Fibroblast of skin of abdomen (primary cell): ENCODE results near the gene TBC1D19.
A peak's percentile ranks its signal among the peaks of the same experiment; 100 is the strongest.

Source experiments
- DNase-seq: peaks from one replicate; pipeline ENCODE4 v3.0.0-alpha.2; 2013

Gene TBC1D19

GRCh38 chr4:26736621-26737020 is 152.7 kb downstream of the TBC1D19 start:
- DNase-seq, result peak; percentile 9

DNA sequence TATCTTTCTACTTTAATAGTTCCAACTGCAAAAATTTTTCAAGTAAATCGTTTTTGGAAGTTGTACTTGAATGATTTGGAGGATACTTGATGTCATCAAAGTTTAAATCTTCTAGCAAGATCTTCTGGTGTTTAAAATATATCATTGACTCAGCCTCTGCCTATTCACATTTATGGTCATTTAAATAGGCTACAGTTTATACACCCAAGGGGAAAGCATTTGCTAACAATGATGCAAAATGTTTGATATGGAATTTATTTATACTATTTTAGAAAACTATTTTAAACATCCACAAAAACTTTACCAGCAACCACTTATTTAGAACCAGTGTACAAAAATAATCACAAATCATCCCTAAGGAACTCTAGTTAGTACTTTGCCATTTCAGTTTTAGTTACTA is 153.5 kb downstream of the TBC1D19 start:
- no peak for DNase-seq

GRCh38 chr4:26741491-26741871 is 157.6 kb downstream of the TBC1D19 start:
- no peak for DNase-seq

DNA sequence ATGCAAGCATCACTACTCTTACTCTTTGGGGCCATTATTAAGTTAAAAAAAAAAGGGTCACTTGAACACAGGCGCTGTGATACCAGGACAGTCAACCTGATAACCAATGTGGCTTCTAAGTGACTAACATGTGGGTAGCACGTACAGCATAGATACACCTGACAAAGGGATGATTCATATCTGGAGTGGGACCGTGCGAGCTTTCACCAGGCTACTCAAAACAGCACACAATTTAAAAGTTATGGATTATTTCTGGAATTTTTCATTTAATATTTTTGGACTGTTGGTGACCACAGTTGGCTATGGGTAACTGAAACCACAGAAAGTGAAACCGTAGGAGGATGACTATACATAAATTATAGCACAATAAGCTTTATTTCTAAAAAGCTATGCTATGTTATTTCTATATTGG is 162.9 kb downstream of the TBC1D19 start:
- DNase-seq, result no peak

DNA sequence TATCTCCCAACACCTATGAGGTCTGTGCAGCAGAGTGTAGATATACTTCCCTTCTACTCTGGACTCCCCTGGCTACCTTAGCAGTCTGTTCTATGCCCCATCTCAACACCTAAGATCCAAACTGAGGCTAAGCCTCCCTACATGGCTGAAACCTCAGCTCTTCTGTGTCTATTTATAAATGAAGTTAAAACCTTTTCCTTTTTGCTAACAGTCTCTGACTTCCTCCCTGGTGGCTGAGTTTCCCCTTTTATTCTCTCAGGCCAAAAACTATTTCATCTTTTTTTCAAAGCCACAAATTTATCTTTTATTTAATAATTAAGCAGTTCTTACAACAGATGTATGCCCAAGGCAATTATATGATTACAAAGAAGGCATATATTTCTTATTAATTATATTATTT is 164.9 kb downstream of the TBC1D19 start:
- no peak for DNase-seq

DNA sequence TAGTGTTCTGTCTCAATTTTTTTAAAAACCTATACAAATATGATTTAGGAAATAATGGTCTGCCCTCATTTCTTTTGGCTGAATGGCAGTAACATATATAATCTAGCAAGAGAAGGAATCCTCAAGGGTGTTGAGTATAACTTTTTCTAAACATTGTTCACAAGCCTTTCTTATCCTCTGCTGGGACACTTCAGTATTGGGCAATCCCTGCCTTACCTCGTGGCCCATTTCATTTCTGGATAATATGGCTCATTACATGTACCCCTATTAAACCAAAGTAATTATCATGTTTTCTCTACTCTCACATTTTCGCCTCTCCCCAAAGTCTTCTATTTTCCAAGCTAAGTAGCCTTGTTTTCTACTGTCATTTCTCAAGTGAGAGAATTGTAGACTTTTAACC is 166.0 kb downstream of the TBC1D19 start:
- DNase-seq, result no peak

DNA sequence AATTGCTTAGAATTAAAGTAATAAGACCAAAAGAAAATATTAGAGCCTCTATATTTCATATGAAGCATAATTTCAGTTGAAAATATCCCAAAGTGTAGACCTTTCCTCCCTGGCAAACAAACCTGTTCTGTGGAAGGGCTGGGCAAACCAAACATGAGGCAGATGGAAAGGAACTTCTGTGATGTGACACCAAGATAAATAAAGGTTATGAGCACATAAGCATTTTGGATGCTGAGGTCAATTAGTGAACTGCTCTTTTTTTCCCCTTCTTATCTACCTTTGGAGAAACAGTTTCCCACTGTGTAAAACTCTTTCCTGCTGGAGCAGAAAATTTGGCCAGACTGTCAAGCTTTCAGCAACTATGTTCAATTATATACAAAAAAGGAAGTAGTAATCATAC is 167.1 kb downstream of the TBC1D19 start:
- no peak for DNase-seq

- no peak for DNase-seq
Measured at GRCh38 chr4:26751838-26752237, 168.0 kb downstream of the TBC1D19 start.

- DNase-seq, result no peak
Measured at GRCh38 chr4:26753187-26753586, 169.3 kb downstream of the TBC1D19 start.

GRCh38 chr4:26753617-26754016 is 169.7 kb downstream of the TBC1D19 start:
- no peak for DNase-seq

DNA sequence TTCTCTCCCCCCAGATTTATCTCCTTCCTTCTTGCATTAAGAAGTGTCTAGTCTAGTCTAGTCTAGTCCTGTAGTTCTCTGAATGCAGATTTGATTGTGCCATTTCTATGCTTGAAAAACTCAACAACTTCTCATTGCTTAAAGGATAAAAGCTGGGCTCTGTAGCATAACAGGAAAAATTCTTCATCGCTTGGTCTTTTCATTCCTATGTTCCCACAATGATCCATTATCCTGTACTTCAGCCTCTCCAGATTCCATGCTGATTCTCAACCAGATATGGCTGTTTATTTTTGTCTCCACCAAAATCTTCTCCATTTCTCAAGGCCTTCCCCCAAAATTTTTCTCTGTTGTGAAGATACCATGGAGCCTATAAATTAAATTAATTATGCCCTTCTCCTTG is 173.9 kb downstream of the TBC1D19 start:
- DNase-seq, result no peak

- DNase-seq, result no peak
Measured at GRCh38 chr4:26758899-26759298, 175.0 kb downstream of the TBC1D19 start.

DNA sequence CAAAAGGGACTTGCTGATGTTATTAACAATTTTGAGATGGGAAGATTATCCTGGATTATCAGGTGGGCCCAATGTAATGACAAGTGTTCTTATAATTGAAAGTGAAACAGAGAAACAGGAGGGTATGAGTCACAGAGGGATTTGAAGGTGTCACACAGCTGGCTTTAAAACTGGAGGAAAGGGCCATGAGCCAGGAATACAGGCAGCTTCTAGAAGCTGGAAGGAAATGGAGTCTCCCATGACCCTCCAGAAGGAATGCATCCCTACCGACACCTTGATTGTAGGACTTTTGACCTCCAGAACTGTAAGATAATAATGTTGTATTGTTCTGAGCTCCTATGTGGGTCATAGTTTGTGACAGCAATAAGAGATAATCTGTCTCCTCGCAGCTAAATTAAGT is 178.8 kb downstream of the TBC1D19 start:
- no peak for DNase-seq

- DNase-seq, result no peak
Measured at GRCh38 chr4:26763063-26763462, 179.2 kb downstream of the TBC1D19 start.

- no peak for DNase-seq
Measured at GRCh38 chr4:26763648-26764047, 179.8 kb downstream of the TBC1D19 start.

GRCh38 chr4:26764231-26764630 is 180.3 kb downstream of the TBC1D19 start:
- peak; percentile 50 for DNase-seq

DNA sequence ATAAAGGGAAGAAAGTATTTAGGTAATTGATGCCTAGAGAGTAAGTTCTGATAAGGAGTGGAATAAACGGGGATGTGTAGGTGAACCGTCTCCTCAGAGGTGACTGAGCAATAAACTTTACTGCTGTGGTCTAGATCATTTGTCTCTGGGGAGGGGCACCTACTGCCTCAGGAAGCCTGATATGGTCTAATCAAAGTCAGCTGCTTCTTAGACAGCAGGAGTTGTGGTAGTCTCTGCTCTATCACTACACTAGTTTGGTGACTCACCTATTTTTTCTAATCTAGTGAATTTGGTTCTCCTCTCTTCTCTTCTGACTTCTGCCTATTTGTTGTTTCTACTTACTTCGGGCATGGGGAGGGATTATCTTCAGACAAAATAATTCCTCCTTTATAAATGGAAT is 181.6 kb downstream of the TBC1D19 start:
- no peak for DNase-seq

DNA sequence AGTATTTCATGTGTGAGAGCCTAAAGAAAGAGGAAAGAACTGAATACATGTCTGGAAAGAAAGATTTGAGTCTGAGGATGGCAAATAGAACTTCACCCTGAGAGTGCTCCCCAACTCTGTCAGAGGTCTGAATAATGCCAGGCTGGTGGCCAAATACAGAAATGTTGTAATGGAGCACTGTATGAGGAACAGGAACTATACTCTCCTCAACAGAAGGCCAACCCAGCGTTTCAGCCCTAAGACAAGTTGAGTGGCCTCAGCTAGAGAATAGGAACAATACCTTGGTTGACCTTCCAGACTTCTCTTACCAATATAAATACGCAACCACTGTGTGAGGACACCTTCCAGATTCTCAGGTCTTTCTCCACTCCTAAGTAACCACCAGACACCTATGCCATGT is 182.3 kb downstream of the TBC1D19 start:
- no peak for DNase-seq

- DNase-seq, result no peak
Measured at GRCh38 chr4:26772096-26772873, 188.4 kb downstream of the TBC1D19 start.

GRCh38 chr4:26779224-26779623 is 195.3 kb downstream of the TBC1D19 start:
- DNase-seq, result no peak

- peak; percentile 39 for DNase-seq
Measured at GRCh38 chr4:26779674-26780073, 195.8 kb downstream of the TBC1D19 start.

DNA sequence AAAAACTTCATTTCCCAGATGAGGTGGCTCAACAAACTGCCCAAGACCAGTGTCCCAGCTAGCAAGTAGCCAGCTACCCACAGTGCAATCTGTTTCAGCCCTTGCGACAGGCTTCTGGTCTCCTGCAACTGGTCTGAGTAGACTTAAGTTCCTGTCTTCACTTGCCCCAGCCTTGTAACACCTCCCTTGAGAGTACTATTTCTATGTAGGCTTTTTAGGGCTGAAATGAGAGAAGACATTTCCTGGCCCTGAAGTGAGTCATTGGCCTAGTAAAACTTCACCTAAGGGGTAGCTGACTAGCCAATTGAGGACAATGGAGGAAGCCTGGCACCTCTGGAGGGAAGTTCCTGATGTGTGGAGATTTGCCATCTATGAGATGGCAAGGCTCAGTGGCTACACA is 196.7 kb downstream of the TBC1D19 start:
- peak; percentile 24 for DNase-seq

DNA sequence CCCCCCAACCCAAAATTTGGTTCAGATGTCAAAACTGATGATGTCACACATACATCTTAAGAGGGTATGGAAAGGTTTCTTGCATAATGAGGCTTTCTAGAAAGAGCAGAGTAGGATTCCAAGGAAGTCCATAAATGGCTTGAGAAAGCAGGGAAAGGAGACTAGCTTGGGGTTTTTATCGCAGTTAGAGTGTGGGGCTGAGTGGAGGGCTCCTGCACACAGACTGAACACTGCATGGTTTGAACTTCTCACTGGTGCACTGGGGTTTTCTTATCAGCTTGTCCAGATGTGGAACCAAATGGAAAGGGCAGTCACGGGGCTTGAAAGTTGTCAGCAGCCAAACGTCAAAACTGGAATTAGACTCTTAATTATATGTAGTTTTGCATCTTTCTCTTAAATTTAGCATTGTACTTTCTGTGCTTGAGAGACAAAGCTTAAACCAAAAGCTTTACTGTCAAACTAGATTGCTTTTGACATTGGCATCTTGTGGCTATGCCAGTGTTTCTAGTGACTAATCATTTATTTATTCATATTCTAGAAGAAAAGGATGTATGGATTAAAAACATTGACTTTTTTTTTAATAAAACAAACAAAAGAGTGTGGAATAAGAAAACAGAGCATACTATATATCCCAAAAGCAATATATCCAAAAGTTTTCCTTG is 198.4 kb downstream of the TBC1D19 start:
- DNase-seq, result peak; percentile 26

- DNase-seq, result no peak
Measured at GRCh38 chr4:26782830-26783202, 198.9 kb downstream of the TBC1D19 start.
